ENCODE results near the gene MARVELD1.

GRCh38 chr10:97718178-97718577 lies 4.6 kb downstream of the MARVELD1 start:
- TF ChIP-seq EZH2phosphoT487 (IDR thresholded peaks at IDR 0.05; ENCODE audit: borderline replicate concordance, low read length) (no peak), CTCF (conservative IDR thresholded peaks at IDR 0.05; ENCODE audit: low read depth, low read length) (no peak)

Data from PC-3 (cell line).